Stimulated activated CD8-positive, alpha-beta memory T cell treated with anti-CD3 and anti-CD28 coated beads, Interleukin-15, amount 100 ng/mL, for 1 hour (primary cell): ENCODE results near the gene PLEKHG5.
"Not testable (repeated sequence)": the region's sequence is repeated elsewhere in the genome, so short reads cannot be mapped to it uniquely, and the experiment has no call there.

Experiments
- DNase-seq: peaks from one replicate; pipeline ENCODE4 v3.0.0-alpha.2; 2020; ENCODE audit warnings: low read depth

The PLEKHG5 gene

DNA sequence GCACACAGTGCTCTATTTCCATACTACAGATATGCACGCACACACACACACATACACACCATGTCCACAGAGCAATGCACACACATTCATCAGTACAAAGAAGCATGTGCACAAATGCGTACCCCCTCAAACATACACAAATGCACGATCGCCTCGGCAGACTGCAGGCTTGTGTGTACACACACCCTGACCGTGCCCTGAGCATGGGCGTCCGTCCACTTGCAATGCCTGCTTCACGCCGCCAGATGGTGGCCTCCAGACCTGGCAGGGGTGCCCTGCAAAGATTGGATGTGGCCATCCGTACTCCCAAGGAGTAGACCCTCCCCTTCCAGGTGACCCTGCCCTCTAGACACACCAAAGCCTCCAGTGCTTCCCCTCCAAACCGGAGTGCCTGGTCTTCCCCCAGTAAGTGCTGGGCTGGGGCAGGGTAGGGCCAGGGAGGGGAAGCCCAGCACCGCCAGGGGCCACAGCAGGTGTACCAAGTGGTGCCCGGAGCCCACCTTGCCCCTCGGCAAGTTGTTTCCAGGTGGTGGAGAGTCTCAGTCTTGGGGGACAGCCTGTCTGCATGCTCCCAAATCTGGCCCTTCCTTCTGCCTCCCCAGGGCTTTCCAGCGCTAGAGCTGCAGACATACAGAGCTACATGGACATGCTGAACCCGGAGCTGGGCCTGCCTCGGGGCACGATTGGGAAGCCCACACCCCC lies 46.3 kb downstream of the PLEKHG5 start:
- no peak for DNase-seq

DNA sequence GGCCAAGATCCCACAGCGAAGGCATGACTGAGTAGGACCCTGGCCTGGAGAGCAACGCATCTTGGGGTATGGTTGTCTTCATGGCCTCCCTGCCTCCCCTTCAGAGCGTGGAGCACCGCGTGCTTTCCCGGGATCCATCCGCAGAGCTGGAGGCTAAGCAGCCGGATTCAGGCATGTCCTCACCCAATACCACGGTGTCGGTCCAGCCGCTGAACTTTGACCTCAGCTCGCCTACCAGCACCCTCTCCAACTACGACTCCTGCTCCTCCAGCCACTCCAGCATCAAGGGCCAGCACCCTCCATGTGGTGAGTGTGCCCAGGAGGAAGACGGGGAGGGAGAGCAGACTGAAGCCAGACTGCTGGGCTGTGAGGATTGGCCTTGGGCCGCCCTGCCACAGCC lies 47.1 kb downstream of the PLEKHG5 start:
- DNase-seq, result no peak

DNA sequence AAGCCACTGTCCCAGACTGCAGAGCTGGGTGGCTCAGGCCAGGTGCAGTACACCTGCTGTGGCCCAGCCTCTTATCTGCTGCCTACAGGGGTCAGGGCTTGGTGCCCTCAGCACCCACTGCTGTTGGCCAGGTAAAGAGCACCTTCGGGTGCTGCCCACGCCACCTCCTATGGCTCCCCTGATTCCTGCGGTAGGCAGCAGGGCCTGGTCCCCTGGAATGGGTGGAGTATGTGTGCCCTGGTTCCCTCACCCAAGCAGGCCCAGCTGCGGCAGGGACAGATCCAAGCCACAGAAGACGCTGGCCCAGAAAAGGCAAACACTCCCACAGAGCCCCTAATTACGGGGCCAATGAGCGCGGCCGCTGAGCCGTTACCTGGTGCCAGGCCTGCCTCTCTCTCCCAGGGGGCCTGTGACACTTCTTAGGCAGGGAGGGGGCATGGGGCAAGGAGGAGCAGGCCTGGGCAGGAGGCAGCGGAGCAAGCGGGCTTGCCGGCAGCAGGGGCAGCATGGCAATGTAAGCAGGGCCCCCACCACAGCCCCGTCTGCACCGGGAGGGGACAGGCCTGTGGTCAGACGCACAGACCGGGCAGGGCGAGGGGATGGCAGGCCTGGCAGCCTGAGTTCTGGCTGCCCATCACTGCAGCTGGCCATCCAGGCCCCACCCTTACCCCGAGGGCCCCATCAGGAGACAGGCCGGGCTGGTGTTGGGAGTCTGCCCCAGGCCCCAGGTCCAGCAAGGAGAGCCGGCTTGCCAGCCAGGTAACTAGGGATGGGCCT lies 47.9 kb downstream of the PLEKHG5 start:
- DNase-seq, result no peak

DNA sequence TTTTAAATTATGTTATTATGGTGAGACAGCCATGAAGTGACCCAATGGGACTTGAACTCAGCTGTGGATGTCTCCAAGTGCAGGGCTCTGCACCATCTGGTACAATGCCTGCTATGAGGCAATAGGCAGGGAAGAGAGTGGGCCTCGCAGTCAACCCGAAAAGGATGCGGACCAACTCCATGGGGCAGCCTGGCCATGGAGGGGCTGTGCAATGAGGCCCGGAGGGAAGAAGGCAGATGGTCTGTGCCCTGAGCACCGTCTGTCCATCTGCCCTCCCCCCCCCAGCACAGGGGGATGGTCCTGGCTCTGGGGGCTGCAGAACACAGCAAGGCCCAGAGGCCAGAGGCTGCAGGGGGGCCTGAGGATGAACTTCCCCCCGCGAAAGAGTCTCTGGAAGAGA lies 49.9 kb downstream of the PLEKHG5 start:
- DNase-seq, result no peak

DNA sequence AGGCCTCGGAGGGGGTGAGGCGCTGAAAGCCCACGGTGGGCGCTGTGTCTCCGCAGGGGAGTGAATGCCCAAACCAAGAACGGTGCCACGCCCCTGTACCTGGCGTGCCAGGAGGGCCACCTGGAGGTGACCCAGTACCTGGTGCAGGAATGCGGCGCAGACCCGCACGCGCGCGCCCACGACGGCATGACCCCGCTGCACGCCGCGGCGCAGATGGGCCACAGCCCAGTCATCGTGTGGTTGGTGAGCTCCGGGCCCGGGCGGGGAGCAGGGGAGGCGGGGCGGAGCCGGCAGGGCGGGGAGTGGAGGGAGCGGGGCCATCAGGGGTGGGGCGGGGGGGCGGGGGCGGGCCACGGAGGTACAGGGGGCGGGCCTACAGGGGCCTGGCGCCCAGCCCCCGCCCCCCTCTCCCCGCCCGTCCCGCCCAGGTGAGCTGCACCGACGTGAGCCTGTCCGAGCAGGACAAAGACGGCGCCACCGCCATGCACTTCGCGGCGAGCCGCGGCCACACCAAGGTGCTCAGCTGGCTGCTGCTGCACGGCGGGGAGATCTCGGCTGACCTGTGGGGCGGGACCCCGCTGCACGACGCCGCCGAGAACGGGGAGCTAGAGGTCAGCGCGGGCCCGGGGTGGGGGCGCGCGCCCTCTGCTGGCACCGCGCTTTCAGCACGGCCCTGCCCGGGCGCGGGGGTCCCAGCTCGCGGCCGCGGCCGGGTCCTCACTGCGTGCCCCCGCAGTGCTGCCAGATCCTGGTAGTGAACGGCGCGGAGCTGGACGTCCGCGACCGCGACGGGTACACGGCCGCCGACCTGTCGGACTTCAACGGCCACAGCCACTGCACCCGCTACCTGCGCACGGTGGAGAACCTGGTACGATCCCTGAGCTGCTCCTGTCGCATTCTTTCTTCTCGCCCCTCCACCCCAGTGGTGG lies 51.0 kb downstream of the PLEKHG5 start:
- peak; percentile 34 for DNase-seq

DNA sequence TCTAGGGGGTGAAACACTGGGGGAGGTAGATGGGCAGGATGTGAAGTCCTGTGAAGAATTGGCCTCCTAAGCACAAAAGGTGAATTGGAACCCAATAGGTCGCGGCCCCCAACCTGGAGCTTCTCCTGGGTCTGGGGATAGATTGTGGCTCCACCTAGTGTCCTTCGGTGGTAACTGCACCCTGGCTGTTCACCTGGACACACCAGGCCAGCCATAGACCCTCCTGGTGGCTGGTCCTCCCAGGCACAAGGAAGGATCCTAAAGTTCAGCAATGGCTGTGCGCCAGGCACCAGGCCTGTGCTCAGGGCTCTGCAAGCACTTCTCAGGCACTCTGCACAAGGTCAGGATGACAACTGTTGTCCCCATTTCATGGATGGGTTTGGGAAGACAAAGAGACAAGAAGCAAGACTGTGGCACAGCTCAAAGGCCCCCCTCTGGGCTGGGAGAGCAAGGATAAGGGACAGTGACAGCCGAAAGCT lies 53.4 kb downstream of the PLEKHG5 start:
- DNase-seq, result peak; percentile 51

DNA sequence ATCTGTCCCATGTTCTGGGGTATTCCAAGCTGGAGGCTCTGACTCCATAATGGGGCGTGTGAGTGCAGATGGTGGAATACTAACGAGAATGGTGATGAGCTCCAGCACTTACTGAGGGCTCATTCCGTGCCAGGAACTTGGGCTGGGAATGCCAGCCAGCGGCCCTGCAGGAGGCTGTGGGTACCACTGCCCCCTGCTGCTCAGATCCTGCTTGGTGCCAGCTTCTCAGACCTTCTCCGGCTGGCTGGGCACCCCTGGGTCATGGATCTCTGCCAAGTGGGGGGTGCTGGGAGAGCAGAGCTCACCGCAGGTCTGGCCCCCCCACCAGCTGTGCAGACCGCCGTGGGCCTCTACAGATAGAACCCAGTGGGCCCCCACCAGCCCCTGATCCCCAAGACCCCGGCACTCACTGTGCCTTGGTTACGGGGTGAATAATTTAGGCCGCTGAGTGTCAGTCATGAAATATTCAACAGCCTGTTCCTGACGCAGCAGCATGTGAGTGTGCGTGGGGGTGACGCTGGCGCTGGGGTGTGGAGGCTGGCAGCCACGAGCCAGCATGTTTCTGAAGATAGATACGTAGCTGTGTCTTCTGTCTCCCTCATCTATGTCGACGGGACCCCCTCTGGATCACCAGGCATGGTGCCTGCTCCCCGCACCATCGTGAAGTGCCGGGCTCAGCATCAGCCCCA lies 54.3 kb downstream of the PLEKHG5 start:
- not testable (repeated sequence) for DNase-seq

DNA sequence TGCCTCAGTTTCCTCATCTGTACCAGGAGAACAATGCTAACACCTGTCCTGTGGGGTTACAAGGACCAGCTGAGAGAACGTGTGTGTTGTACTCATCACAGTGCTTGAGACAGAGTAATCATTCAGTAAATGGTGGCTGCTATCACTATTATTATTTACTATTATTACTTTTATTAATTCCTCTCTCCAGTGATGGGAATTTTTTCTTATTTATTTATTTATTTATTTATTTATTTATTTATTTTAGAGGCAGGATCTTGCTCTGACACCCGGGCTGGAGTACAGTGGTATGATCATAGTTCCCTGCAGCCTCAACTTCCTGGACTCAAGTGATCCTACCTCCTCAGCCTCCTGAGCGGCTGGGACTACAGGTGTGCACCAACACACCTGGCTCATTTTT lies 55.2 kb downstream of the PLEKHG5 start:
- DNase-seq, result not testable (repeated sequence)

DNA sequence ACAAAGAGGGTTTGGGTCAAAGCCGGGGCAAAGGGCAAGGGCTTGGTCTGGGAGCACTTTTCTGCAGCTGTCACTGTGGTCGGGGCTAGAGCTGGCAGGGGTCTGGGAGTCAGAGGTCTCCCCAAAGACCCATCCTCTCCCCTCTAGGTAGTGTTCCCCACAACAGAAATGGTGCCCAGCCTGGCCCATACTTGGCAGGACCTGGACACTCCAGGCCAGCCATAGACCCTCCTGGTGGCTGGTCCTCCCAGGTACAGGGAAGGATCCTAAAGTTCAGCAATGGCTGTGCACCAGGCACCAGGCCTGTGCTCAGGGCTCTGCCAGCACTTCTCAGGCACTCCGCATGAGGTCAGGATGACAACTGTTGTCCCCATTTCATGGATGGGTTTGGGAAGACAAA lies 55.9 kb downstream of the PLEKHG5 start:
- no peak for DNase-seq

DNA sequence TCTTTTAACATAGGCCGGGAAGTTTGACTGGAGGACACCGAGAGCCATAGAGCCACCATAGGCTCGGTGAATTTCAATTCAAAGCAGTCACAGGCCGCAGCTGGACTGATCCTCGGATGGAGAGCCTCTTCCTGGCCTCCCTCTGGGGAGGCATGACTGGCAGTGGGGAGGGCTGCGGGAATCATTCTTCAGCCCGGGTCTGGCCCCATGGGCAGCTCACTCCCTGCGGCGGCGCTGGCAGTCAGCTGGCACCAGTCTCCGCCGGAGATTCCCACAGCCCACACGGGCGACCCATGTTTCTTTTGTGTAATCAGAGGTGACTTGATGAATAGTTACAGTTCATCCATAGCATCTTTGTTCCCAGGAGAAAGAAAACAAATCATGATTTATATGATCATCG lies 56.3 kb downstream of the PLEKHG5 start:
- no peak for DNase-seq

DNA sequence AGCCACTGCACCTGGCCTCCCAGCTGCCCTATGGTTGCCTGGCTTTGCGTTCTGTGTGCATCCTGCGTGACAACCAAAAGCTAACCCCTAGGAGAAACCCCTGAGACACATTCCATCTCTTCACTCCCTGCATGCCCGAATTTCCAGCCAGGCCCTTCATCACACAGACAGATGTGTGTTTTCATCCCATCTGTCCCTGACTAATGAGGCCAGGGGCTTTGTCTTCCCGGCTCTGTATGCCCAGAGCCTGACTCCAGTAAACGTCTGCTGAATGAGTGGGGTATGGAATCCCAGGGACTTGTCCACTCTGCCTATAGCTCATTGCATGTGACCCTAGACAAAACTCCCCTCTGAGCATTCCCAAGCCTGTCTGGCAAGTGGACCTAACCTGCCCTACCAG lies 57.3 kb downstream of the PLEKHG5 start:
- no peak for DNase-seq

DNA sequence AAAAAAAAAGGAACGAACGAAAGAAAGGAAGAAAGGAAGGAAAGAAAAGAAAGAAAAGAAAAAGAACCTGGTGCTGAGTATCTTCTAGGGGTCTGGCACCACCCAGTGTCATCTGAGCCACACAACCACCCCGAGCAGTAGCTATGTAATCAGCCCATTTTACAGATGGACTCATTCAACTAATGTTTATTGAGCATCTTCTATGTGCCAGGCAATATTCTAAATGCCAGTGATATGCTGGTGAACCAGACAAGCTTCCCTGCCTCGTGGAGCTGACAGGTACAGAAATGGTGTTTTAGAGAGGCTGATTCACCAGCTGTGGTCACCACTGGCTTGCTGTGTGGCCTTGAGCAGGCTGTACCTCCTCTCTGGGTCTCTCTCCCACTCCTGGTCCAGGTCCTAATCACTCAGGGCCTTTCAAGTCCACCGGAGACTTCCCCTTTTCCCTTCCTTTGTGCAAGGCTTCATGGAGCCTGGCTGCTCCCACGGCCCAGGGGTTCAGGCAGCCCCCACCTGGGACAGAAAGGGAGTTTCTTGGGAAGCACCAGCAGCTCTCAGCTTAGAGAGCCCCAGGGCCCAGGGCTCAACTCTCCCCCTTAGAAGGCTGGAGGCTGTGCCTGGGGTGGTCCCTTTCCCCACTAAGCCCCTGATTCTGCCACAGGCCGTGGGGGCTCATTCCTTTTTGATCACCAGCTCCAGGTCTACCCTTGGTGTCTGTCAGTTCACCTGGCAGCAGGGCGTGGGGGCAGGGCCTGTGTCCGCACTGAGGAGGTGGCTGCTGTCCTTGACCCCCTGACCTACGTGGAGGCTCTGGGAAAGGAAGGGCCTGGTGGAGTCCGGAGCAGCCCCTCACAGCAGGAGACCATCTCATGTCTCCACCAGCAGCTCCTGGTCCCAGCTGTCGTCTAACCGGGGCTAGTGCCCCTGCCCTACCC lies 59.6 kb downstream of the PLEKHG5 start:
- not testable (repeated sequence) for DNase-seq

DNA sequence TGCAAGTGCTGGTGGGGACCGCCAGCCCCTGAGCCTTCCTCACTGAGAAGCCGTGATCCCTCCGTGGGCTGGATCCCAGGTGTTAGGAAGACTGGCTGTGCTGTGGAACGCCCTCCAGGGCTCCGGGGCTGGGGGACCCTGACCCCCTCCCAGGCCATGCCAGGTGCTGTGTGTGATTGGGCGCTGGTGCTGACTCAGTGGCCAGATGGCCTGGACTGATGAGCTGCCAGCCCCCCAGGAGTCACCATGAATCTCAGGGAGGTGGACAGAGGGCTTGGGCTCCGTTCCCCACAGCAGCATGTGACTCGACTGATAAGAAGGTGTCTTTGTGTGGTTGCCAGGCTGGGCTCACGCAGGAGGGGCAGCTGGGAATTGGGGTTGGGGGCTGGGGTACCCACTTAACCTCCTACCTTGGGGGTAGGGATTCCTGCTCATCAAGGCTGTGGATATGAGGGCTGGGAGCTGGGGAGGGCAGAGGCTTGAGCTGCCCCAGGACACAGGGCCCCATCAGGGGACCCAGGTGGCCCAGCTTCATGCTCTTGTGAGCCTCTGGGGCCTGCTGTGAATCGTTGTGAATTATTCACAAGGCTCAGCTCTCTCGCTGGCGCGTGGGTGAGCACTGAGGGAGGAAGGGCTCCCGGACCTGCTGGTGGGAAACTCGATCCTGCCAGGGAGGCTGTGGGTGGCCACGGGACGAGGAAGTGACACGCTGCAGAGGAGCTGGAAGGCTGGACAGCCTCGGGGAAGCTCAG lies 61.6 kb downstream of the PLEKHG5 start:
- DNase-seq, result not testable (repeated sequence)

DNA sequence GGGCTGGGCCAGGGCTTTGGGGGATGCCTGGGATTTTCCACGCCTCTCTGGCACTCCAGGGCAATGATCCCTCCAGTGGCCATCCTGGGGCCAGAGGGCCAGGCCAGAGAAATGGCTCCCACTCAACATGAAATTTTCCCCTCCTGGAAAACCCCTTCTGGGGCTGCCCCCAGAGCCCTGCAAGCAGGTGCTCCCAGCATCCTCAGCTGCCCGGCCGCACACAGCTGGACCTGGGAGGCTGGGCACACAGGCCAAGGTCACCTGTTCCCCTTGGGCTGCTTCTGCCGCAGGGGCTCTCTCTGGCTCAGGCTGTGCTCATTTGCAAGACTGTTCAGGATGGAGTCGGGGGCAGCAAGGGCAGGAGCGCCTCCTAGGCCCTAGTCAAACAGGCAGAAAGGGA lies 63.0 kb downstream of the PLEKHG5 start:
- not testable (repeated sequence) for DNase-seq

DNA sequence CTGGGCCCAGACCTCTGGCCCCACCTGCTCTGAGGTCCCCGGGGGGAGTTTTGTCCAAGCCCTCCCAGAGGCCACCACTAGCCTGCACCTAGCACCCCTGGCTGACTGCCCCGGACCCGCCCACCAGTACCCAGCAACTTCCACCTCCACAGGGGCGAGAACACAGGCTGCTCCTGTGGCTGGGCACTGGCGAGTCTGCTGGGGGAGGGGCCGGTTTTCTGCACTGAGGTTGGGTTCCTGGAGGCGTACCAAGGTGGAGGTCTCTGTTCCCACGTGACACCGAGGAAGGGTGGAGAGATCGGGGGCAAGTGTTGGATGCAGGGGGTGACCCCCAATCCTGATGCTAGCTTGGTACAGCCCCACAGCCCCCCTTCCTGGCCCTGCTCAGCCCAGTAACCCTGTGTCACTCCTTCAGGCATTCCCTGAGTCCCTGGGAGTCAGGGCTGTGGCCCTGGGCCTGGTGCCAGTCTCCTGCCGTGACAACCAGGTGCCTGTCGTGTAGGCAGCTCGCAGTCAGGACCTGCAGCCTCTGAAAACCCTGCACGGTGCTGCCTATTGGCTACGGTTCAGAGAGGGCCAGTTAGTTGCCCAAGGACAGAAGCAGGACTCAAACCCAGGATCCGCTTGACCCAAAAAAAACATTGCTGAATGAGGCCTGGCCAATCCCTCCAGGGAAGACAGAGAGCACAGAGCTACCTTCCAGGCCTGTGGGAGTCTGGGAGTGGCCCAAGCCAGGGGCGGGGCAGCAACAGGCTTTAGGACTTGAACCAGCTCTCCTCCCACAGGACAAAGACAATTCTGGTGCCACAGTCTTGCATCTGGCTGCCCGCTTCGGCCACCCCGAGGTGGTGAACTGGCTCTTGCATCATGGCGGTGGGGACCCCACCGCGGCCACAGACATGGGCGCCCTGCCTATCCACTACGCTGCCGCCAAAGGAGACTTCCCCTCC lies 63.8 kb downstream of the PLEKHG5 start:
- no peak for DNase-seq

DNA sequence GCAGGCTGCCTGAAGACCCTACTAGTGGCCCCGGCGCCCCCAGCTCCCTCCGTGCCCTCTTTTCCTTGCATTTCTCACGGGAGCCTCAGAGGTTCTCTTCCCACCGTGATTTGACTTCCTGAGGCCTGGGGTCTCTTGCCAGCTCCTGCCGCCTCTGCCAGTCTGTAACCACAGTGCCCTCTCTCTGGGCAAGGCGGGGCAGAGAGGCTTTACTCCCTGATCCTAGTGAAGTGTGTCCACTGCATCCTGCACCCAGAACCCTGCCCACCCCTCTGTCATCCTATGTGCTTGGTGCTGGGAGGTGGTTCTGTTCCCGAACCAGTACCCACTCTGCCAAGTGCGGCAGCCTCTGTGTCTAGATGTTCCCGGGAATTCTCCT lies 64.5 kb downstream of the PLEKHG5 start:
- no peak for DNase-seq

DNA sequence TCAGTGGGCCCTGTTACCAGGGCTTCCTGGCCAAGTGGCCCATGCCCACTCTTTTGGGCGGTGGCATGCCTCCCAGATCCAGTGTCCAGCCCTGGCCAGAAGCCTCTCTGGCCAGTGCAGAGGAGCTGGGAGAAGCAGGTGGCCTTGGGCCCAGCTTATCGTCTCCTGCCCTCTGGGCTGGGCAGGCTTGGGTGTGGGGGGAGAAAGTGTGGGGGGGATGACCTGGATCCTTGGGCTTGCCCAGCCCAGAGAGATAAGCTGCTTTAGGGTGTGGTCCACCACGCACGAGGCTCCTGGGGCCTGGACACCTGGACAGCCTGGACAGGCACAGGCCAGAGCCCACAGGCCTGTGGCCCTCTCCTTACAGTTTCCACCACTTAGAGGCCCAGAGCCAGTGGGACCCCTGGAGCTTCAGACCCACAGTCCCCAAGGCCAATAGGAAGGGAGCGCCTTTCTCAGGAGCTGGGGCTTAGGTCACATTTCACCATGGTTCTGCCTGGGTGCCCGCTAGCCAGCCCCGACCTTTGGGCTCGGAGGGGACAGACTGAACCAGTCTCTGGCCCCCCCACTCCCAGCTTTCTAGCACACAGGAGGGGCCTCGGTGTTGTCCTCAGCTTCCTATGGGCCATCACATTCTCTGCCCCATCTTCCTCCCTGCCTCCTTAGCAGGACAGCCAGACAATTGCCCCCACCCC lies 65.0 kb downstream of the PLEKHG5 start:
- DNase-seq, result no peak

DNA sequence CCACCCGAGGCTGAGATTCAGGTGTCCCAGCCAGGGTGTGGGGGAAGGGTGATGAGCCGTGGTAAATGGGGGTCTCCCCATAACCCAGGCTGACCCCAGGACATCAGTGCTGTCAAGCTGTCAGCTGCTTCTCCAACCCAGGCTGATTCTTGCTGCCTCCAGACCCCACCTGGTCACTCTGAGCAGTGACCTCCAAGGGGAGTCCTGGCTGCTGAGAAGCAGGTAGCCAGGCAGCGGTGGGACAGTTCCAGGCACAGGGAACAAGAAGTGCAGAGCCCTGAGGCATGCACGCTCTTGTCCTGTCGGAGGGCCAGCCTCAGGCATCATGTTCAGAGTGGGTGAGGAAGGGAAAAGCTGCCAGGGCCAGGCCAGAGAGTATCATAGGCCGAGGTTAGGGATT lies 65.8 kb downstream of the PLEKHG5 start:
- no peak for DNase-seq
